IMR-90 (cell line): ENCODE results near the gene NFATC3. TPM values are rescaled to one million over a fixed set of nuclear protein-coding genes. Genes with fewer than 3 reads are reported as not detected.

Experiments
- ATAC-seq: fragments of 200-7000 bp; cut with Tn5 transposase; 2 replicates; pipeline ENCODE4 v1.9.1; 2020; ENCODE audit warnings: low read depth, mild to moderate bottlenecking, moderate library complexity
- BruUV-seq: library from RNA; stranded (reverse); fragments of 400-500 nt; replicated peaks from 2 replicates; lab custom pipeline; 2021; lab: Mats Ljungman, UMichigan
- CTCF ChIA-PET: fragments of 300-600 bp; formaldehyde crosslinking; extraction: SDS; loops from one replicate; lab custom pipeline; 2021; ENCODE audit warnings: antibody characterized with exemption; lab: Yijun Ruan, JAX
- POLR2A ChIA-PET: fragments of 300-600 bp; sonication (Branson Sonifier 250); formaldehyde crosslinking; loops from one replicate; lab custom pipeline; 2022; ENCODE audit warnings: antibody characterized with exemption; ENCODE audit not compliant: unreplicated experiment; lab: Charles Lee
- DNase-seq: peaks from one replicate; pipeline ENCODE4 v3.0.0; 2013
- H2AFZ ChIP-seq: replicated peaks from 2 replicates; pipeline ENCODE3; 2013; ENCODE audit warnings: low read length, mild to moderate bottlenecking; ENCODE audit not compliant: poor library complexity
- H2AK5ac ChIP-seq: 2 replicates; pipeline ENCODE4 v1.6.1; 2013; ENCODE audit warnings: low read depth, low read length, inconsistent platforms
- H2AK9ac ChIP-seq: replicated peaks from 2 replicates; pipeline ENCODE3; 2013; ENCODE audit warnings: mild to moderate bottlenecking, low read depth, low read length, moderate library complexity; ENCODE audit not compliant: poor library complexity
- H2BK120ac ChIP-seq: 2 replicates; pipeline ENCODE4 v1.6.1; 2013; ENCODE audit warnings: low read depth, low read length, inconsistent platforms
- H2BK15ac ChIP-seq: 3 replicates; pipeline ENCODE4 v1.6.1; 2013; ENCODE audit warnings: low read depth, low read length, inconsistent platforms
- H2BK20ac ChIP-seq: 2 replicates; pipeline ENCODE4 v1.6.1; 2013; ENCODE audit warnings: low read depth, mild to moderate bottlenecking, inconsistent platforms, low read length, moderate library complexity
- H2BK5ac ChIP-seq: 2 replicates; pipeline ENCODE4 v1.6.1; 2013; ENCODE audit warnings: mild to moderate bottlenecking, low read depth, low read length, inconsistent platforms; ENCODE audit not compliant: poor library complexity, severe bottlenecking
- H3K14ac ChIP-seq: replicated peaks from 2 replicates; pipeline ENCODE4 v1.6.1; 2013; ENCODE audit warnings: low read depth, low read length, inconsistent platforms
- H3K18ac ChIP-seq: 2 replicates; pipeline ENCODE4 v1.6.1; 2013; ENCODE audit warnings: low read depth, low read length, control low read depth
- H3K23ac ChIP-seq: 2 replicates; pipeline ENCODE4 v1.6.1; 2013; ENCODE audit warnings: low read depth, low read length, inconsistent platforms
- H3K27ac ChIP-seq: 2 replicates; pipeline ENCODE4 v1.5.1; 2013; ENCODE audit warnings: mild to moderate bottlenecking, control low read depth, low read length; ENCODE audit not compliant: insufficient read depth
- H3K27me3 ChIP-seq: 2 replicates; pipeline ENCODE4 v1.6.1; 2013; ENCODE audit warnings: low read length; ENCODE audit not compliant: control insufficient read depth, insufficient read depth
- H3K36me3 ChIP-seq: 2 replicates; pipeline ENCODE4 v1.6.1; 2013; ENCODE audit warnings: low read length, mixed read lengths; ENCODE audit not compliant: control insufficient read depth, insufficient read depth
- H3K4ac ChIP-seq: 2 replicates; pipeline ENCODE4 v1.6.1; 2013; ENCODE audit warnings: low read depth, low read length, inconsistent platforms
- H3K4me1 ChIP-seq: 2 replicates; pipeline ENCODE4 v1.6.1; 2013; ENCODE audit warnings: low read length, mixed read lengths; ENCODE audit not compliant: control insufficient read depth, insufficient read depth
- H3K4me2 ChIP-seq: 2 replicates; pipeline ENCODE4 v1.6.1; 2013; ENCODE audit warnings: low read depth, mild to moderate bottlenecking, control low read depth, low read length, moderate library complexity
- H3K4me3 ChIP-seq: 2 replicates; pipeline ENCODE4 v1.5.1; 2013; ENCODE audit warnings: low read depth, mild to moderate bottlenecking, control low read depth, low read length, moderate library complexity; ENCODE audit not compliant: insufficient read depth
- H3K56ac ChIP-seq: 2 replicates; pipeline ENCODE4 v1.6.1; 2013; ENCODE audit warnings: low read length, inconsistent platforms; ENCODE audit not compliant: insufficient read depth; ENCODE audit errors: extremely low read depth
- H3K79me1 ChIP-seq, 2 experiments: 2 replicates each; pipeline ENCODE4 v1.6.1; 2013; ENCODE audit warnings: low read length in 2 of 2, inconsistent platforms in 1 of 2, low read depth in 1 of 2
- H3K9ac ChIP-seq: 2 replicates; pipeline ENCODE4 v1.6.1; 2013; ENCODE audit warnings: low read depth, low read length, control low read depth
- H3K9me1 ChIP-seq: 2 replicates; pipeline ENCODE4 v1.6.1; 2013; ENCODE audit warnings: low read length, inconsistent platforms; ENCODE audit not compliant: insufficient read depth
- H3K9me3 ChIP-seq: 2 replicates; pipeline ENCODE4 v1.6.1; 2013; ENCODE audit warnings: low read length; ENCODE audit not compliant: control insufficient read depth, insufficient read depth
- H4K20me1 ChIP-seq: 2 replicates; pipeline ENCODE4 v1.6.1; 2013; ENCODE audit warnings: low read length, inconsistent platforms; ENCODE audit not compliant: insufficient read depth
- H4K5ac ChIP-seq: 2 replicates; pipeline ENCODE4 v1.6.1; 2013; ENCODE audit warnings: mild to moderate bottlenecking, low read depth, low read length, control low read depth
- H4K8ac ChIP-seq, 2 experiments: 2 replicates each; pipeline ENCODE4 v1.6.1; 2013; ENCODE audit warnings: low read depth in 2 of 2, low read length in 2 of 2, control low read depth in 1 of 2, inconsistent platforms in 1 of 2
- H4K91ac ChIP-seq: 2 replicates; pipeline ENCODE4 v1.6.1; 2013; ENCODE audit warnings: low read depth, low read length, inconsistent platforms; ENCODE audit not compliant: insufficient read depth
- BHLHE40 ChIP-seq: fragments of 150-350 bp; IDR thresholded peaks from 2 replicates; pipeline ENCODE4 v1.6.1; 2016; ENCODE audit warnings: mild to moderate bottlenecking, low read depth, low read length
- CHD1 ChIP-seq: IDR thresholded peaks from 2 replicates; pipeline ENCODE4 v1.6.1; 2012; ENCODE audit warnings: low read depth, low read length, improper control_type of control experiment
- WGBS, 2 experiments: methylation state at CpG; one replicate each; pipeline versions ENCODE4 v1.1.5 to v1.1.7; 2013; ENCODE audit warnings: missing lambda C conversion rate in 2 of 2; ENCODE audit not compliant: insufficient read length in 1 of 2; ENCODE audit errors: extremely low coverage in 2 of 2; 5-methylcytosine and 5-hydroxymethylcytosine counted together
- dilution Hi-C: fragments of 300-500 bp; cut with HindIII; formaldehyde crosslinking; loops from one replicate; pipeline ENCODE4 v1.14.3; 2018; ENCODE audit warnings: low sequenced_read_pairs; ENCODE audit not compliant: unreplicated experiment
- in situ Hi-C: fragments of 300-500 bp; cut with MboI; formaldehyde crosslinking; loops from 3 replicates; pipeline ENCODE4 v1.14.3; 2019; ENCODE audit warnings: low sequenced_read_pairs, inconsistent platforms, mixed read lengths
- intact Hi-C: fragments of 100-400 bp; cut with micrococcal nuclease; formaldehyde crosslinking; loops from 2 replicates; pipeline ENCODE4 v1.10.0; 2022
- polyA plus RNA-seq, 3 experiments: library from polyadenylated mRNA; depleted of rRNA; stranded (reverse); fragments of >200 nt; gene quantifications; 2 replicates each; pipeline ENCODE4 v1.2.3, GENCODE V29; 2012; ENCODE audit warnings: low replicate concordance in 1 of 3
- total RNA-seq: library from RNA; depleted of rRNA; stranded (reverse); fragments of >200 nt; gene quantifications from 2 replicates; pipeline ENCODE4 v1.2.3, GENCODE V29; 2012

NFATC3 gene
- total and polyA plus RNA-seq, 2 of the 4 experiments (the other 2 are of a cell fraction), result 6.3 to 21.5 TPM

DNA sequence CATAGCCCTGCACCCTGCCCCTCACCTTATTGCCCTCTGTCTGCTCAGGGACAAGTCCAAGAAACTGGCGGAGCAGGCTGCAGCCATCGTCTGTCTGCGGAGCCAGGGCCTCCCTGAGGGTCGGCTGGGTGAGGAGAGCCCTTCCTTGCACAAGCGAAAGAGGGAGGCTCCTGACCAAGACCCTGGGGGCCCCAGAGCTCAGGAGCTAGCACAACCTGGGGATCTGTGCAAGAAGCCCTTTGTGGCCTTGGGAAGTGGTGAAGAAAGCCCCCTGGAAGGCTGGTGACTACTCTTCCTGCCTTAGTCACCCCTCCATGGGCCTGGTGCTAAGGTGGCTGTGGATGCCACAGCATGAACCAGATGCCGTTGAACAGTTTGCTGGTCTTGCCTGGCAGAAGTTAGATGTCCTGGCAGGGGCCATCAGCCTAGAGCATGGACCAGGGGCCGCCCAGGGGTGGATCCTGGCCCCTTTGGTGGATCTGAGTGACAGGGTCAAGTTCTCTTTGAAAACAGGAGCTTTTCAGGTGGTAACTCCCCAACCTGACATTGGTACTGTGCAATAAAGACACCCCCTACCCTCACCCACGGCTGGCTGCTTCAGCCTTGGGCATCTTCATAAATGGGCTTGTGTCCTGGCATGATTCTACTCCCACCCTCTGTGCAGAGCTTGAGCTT, 6.3 kb upstream of the NFATC3 start:
- H3K56ac ChIP-seq, result no peak overlapping the region
- intact Hi-C loops, result no loop called here
- no peaks in the 10 kb centered on the region for H4K20me1 ChIP-seq
- no peak overlapping the region for H3K23ac ChIP-seq
- H3K27me3 ChIP-seq, result no peaks in the 10 kb centered on the region
- BruUV-seq, result no TSS peak
- H3K18ac ChIP-seq, result no peak overlapping the region
- 0 out of 2 replicates have a peak overlapping the region, but pooled peaks have one; percentile 4 for H4K91ac ChIP-seq
- POLR2A ChIA-PET, result no interaction called here
- H2AK9ac ChIP-seq, result peak overlapping the region; percentile 87
- no peak overlapping the region for H3K4me3 ChIP-seq
- peaks cover 20% of the 10 kb centered on the region for H3K9me1 ChIP-seq
- H3K27ac ChIP-seq, result no peak overlapping the region
- H2BK120ac ChIP-seq, result no peak overlapping the region
- H2BK20ac ChIP-seq, result no peak overlapping the region
- no peak overlapping the region for H3K4ac ChIP-seq
- H3K4me2 ChIP-seq, result no peak overlapping the region
- dilution Hi-C loops, result no loop called here
- ATAC-seq, result no peak
- H2BK5ac ChIP-seq, result no peak overlapping the region
- no peak overlapping the region for H4K5ac ChIP-seq
- H3K9me3 ChIP-seq, result no peaks in the 10 kb centered on the region
- TF ChIP-seq BHLHE40, result no peak
- TF ChIP-seq CHD1, result no peak
- no peak overlapping the region for H2BK15ac ChIP-seq
- peak overlapping the region; percentile 13; the same call in 1 of the 2 replicates for H2AK5ac ChIP-seq
- peaks cover 13% of the 10 kb centered on the region for H3K4me1 ChIP-seq
- no peak overlapping the region for H3K9ac ChIP-seq
- in situ Hi-C loops, result no loop called here
- H4K8ac ChIP-seq, result no peak overlapping the region
- no peak overlapping the region for H2AFZ ChIP-seq
- 0 out of 4 replicates have a peak, but pooled peaks cover 0 to 3% of the 10 kb centered on the region in 2 experiments for H3K79me1 ChIP-seq
- WGBS, 2 experiments, result 95% methylated on average over 4 of the region's 8 CpGs; no CpG with 5 or more reads in 1 of the 2 experiments
- CTCF ChIA-PET, result no interaction called here
- no peak overlapping the region for H3K14ac ChIP-seq
- H3K36me3 ChIP-seq, result peaks cover 36% of the 10 kb centered on the region
- no peak for DNase-seq
